DND-41 (cell line): ENCODE measurements around the gene CCDC85A.

Experiments
- EZH2 ChIP-seq: IDR thresholded peaks from 3 replicates; pipeline ENCODE4 v1.6.1; 2012; ENCODE audit warnings: borderline replicate concordance, low read depth, mild to moderate bottlenecking, moderate library complexity, low read length, inconsistent platforms; ENCODE audit not compliant: severe bottlenecking
- TF ChIP-seq, protein P1 (sequence below): IDR thresholded peaks from 2 replicates; pipeline ENCODE4 v1.5.1; 2012; ENCODE audit warnings: borderline replicate concordance, low read length, moderate library complexity, mild to moderate bottlenecking; ENCODE audit not compliant: poor library complexity, severe bottlenecking; ENCODE audit errors: extremely low read depth

DNA sequence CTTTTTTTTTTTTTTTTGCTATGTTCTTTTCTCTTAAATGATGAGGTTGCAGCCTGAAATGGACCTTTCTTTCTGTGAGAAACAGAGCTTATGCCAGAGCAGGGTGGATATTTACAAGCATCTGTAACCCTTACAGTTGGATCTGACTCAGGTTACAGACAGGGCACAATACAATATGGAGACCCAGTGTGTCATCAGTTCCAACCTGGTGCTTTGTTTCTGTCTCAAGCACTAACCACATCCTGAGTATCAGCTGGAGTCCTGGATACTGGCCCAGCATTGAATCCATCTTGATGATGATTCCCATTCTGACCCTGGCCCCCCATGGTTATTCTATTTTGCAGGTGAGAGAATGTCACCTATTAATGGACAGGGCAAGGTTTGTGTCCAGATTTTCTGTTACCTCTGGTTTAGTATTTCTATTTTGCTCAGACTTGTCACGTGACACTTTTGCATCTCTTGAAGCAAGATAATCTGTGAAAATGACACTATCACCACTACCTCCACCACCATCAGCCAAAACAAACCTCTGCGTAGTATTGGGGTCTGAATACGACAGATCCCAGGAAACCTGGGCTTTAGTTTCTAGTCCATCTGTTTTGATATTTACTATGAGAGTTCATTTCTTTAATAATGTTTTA, 174.0 kb downstream of the CCDC85A start:
- TF ChIP-seq, protein P1, sequence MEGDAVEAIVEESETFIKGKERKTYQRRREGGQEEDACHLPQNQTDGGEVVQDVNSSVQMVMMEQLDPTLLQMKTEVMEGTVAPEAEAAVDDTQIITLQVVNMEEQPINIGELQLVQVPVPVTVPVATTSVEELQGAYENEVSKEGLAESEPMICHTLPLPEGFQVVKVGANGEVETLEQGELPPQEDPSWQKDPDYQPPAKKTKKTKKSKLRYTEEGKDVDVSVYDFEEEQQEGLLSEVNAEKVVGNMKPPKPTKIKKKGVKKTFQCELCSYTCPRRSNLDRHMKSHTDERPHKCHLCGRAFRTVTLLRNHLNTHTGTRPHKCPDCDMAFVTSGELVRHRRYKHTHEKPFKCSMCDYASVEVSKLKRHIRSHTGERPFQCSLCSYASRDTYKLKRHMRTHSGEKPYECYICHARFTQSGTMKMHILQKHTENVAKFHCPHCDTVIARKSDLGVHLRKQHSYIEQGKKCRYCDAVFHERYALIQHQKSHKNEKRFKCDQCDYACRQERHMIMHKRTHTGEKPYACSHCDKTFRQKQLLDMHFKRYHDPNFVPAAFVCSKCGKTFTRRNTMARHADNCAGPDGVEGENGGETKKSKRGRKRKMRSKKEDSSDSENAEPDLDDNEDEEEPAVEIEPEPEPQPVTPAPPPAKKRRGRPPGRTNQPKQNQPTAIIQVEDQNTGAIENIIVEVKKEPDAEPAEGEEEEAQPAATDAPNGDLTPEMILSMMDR, result no peak
- no peak for TF ChIP-seq EZH2
